Measurements from ENCODE around the gene NFKB1.

GRCh38 chr4:102608190-102608589, 107.0 kb downstream of the NFKB1 start:
- no peak for TF ChIP-seq MYC (IDR thresholded peaks at IDR 0.05; ENCODE audit: borderline replicate concordance, low read length)
- TF ChIP-seq, protein P1, sequence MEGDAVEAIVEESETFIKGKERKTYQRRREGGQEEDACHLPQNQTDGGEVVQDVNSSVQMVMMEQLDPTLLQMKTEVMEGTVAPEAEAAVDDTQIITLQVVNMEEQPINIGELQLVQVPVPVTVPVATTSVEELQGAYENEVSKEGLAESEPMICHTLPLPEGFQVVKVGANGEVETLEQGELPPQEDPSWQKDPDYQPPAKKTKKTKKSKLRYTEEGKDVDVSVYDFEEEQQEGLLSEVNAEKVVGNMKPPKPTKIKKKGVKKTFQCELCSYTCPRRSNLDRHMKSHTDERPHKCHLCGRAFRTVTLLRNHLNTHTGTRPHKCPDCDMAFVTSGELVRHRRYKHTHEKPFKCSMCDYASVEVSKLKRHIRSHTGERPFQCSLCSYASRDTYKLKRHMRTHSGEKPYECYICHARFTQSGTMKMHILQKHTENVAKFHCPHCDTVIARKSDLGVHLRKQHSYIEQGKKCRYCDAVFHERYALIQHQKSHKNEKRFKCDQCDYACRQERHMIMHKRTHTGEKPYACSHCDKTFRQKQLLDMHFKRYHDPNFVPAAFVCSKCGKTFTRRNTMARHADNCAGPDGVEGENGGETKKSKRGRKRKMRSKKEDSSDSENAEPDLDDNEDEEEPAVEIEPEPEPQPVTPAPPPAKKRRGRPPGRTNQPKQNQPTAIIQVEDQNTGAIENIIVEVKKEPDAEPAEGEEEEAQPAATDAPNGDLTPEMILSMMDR (IDR thresholded peaks at IDR 0.05) = no peak
- no peak for TF ChIP-seq POLR2A (IDR thresholded peaks at IDR 0.05; ENCODE audit: low read length)
- no peak for TF ChIP-seq RFX5 (IDR thresholded peaks at IDR 0.05)
- no peak for TF ChIP-seq RAD21 (conservative IDR thresholded peaks at IDR 0.05 in 1 of 2, IDR thresholded peaks at IDR 0.05 in 1 of 2)
- no peak for TF ChIP-seq SMC3 (IDR thresholded peaks at IDR 0.05)
- no peak for TF ChIP-seq MAZ (IDR thresholded peaks at IDR 0.05; ENCODE audit: borderline replicate concordance, low read depth, low read length)
- no peak for TF ChIP-seq RARB (CRISPR knock-in tag; IDR thresholded peaks at IDR 0.05)
- no peak for TF ChIP-seq ZFP36 (IDR thresholded peaks at IDR 0.05; ENCODE audit: borderline replicate concordance, partially characterized antibody)
- TF ChIP-seq EP300 (IDR thresholded peaks at IDR 0.05) = no peak

Measured in A549 (cell line).